Measurements from ENCODE around the gene MAPK12. TPM values are rescaled to one million over a fixed set of nuclear protein-coding genes. Genes with fewer than 3 reads are reported as not detected.
A peak's percentile ranks its signal among the peaks of the same experiment; 100 is the strongest.

MAPK12 gene
- total RNA-seq, 1 experiment from 2014 or later: 86.7 TPM

DNA sequence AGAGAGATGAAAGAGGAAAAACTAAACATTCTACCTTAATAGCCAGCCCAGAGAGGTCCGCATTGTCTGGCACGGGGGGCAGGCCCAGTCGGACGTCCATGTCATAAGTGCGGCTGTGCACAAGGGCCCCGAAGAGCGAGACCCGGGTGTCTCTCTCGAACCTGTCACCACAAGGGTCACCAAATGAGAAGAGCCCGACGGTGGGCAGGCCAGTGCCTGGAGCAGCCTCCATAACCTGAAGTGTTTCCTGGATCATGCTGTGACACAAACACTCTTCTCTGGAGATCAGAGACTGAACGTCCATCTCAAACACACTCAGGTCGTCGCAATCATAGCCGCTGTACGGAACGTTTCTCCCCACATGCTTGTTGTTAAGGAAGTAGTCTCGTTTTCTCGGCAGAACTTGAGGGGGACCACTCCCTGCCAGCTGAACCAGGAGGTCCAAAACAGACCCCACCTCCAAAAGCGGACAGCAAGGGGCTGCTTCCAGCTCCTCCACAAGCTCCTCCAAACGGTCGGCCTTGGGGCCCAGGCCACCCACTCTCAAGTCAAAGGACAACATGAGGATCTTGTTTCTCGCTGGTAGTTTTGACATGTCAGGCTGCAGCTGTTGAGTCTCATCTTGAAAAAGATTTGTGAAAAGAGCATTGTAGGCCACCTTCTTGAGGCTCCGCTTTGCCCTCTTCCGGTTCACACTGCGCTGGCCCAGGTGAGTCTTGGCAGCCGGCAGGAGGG, 17.6 kb downstream of the MAPK12 start:
- Histone ChIP-seq H3K4me1 (ENCODE audit: control insufficient read depth in 1 of 2, insufficient read depth in 2 of 2, low read length in 2 of 2) (peaks cover 23 to 55% of the 10 kb centered on the region in 2 experiments), H3K4me3 (replicated peaks in 1 of 2; ENCODE audit: low read depth in 1 of 2, low read length in 2 of 2) (peak overlapping the region; percentile 93 to 95), H3K36me3 (ENCODE audit: control insufficient read depth in 1 of 2, insufficient read depth in 2 of 2, low read length in 2 of 2) (peaks cover 7 to 29% of the 10 kb centered on the region in 2 experiments; a peak in 2 of 4 replicates), H3K27ac (ENCODE audit: low read depth, low read length) (peak overlapping the region; percentile 81), H3K79me2 (ENCODE audit: insufficient read depth, low read length) (peaks cover 86% of the 10 kb centered on the region), H3K27me3 (ENCODE audit: insufficient read depth, low read length) (no peaks in the 10 kb centered on the region), H3K9me2 (ENCODE audit: insufficient read depth) (no peaks in the 10 kb centered on the region), H4K20me1 (ENCODE audit: insufficient read depth) (no peaks in the 10 kb centered on the region), H3K9ac (ENCODE audit: low read length) (peak overlapping the region; percentile 92), H3K4me2 (ENCODE audit: low read length) (peak overlapping the region; percentile 92), H2AFZ (ENCODE audit: low read depth, low read length, poor library complexity, severe bottlenecking) (no peak overlapping the region), H3K9me3 (ENCODE audit: control insufficient read depth in 1 of 2, insufficient read depth in 1 of 2, low read depth in 1 of 2, low read length in 2 of 2) (no peaks in the 10 kb centered on the region)
- intact Hi-C loops (cut with micrococcal nuclease): no loop called here
- no TSS peak for BruUV-seq (replicated peaks)
- TF ChIP-seq, protein P1, sequence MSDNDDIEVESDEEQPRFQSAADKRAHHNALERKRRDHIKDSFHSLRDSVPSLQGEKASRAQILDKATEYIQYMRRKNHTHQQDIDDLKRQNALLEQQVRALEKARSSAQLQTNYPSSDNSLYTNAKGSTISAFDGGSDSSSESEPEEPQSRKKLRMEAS (IDR thresholded peaks at IDR 0.05): no peak
- ATAC-seq: no peak
- POLR2A ChIA-PET: interaction anchor here (0.7 kb wide), 1 partner anchor 89 kb away, joined by 3 read pairs; no protein-coding TSS in a partner anchor
- CTCF ChIA-PET: interaction anchor here (0.8 kb wide), 1 partner anchor 10 kb away, joined by 3 read pairs; no protein-coding TSS in a partner anchor
- DNase-seq (ENCODE audit: low read depth, low spot score): no peak
- RAD21 ChIA-PET (ENCODE audit: low non-redundant PET in 1 of 2, low total read pairs in 2 of 2, uncharacterized antibody in 2 of 2, unreplicated experiment in 2 of 2): no interaction called here

DNA sequence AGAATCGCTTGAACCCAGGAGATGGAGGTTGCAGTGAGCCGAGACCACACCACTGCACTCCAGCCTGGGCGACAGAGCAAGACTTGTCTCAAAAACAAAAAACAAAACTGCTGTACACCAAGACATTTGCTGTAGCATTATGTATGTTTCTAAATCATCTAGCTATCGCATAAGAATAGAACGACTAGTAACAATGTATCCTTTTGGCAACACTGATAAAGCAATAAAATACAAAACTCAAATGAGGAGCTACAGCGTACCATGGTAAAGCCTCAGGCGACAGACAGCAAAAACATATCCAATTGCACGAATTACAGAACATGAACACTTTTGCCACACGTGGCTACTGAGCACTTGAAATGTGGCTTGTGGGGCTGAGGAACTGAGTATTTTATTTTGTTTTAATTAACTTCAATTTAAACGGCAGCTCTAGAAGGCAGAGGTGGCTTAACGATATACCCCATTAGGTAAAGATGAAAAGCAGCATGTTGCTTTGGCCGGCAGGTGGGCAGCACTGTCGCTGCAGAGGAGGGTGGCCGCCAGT, 19.0 kb downstream of the MAPK12 start:
- intact Hi-C loops (cut with micrococcal nuclease): no loop called here
- Histone ChIP-seq H3K9me2 (ENCODE audit: insufficient read depth) (no peaks in the 10 kb centered on the region), H3K27me3 (ENCODE audit: insufficient read depth, low read length) (no peaks in the 10 kb centered on the region), H3K4me3 (replicated peaks in 1 of 2; ENCODE audit: low read depth in 1 of 2, low read length in 2 of 2) (no peak overlapping the region), H3K4me1 (ENCODE audit: control insufficient read depth in 1 of 2, insufficient read depth in 2 of 2, low read length in 2 of 2) (peaks cover 17 to 41% of the 10 kb centered on the region in 2 experiments), H3K36me3 (ENCODE audit: control insufficient read depth in 1 of 2, insufficient read depth in 2 of 2, low read length in 2 of 2) (peaks cover 7 to 27% of the 10 kb centered on the region in 2 experiments; a peak in 2 of 4 replicates), H3K9me3 (ENCODE audit: control insufficient read depth in 1 of 2, insufficient read depth in 1 of 2, low read depth in 1 of 2, low read length in 2 of 2) (no peaks in the 10 kb centered on the region), H4K20me1 (ENCODE audit: insufficient read depth) (no peaks in the 10 kb centered on the region), H3K27ac (ENCODE audit: low read depth, low read length) (no peak overlapping the region), H2AFZ (ENCODE audit: low read depth, low read length, poor library complexity, severe bottlenecking) (no peak overlapping the region), H3K4me2 (ENCODE audit: low read length) (peak overlapping the region; percentile 92; the same call in 1 of the 2 replicates), H3K79me2 (ENCODE audit: insufficient read depth, low read length) (peaks cover 90% of the 10 kb centered on the region), H3K9ac (ENCODE audit: low read length) (no peak overlapping the region)
- ChIA-PET RAD21 (ENCODE audit: low non-redundant PET in 1 of 2, low total read pairs in 2 of 2, uncharacterized antibody in 2 of 2, unreplicated experiment in 2 of 2) (no interaction called here), CTCF (interaction anchor here (0.7 kb wide), 1 partner anchor 310 kb away, joined by 5 read pairs; no protein-coding TSS in a partner anchor), POLR2A (no interaction called here)
- DNase-seq (ENCODE audit: low read depth, low spot score): no peak
- BruUV-seq (replicated peaks): no TSS peak
- no peak for ATAC-seq
- TF ChIP-seq, protein P1 (IDR thresholded peaks at IDR 0.05): no peak
- TF ChIP-seq, protein P2, sequence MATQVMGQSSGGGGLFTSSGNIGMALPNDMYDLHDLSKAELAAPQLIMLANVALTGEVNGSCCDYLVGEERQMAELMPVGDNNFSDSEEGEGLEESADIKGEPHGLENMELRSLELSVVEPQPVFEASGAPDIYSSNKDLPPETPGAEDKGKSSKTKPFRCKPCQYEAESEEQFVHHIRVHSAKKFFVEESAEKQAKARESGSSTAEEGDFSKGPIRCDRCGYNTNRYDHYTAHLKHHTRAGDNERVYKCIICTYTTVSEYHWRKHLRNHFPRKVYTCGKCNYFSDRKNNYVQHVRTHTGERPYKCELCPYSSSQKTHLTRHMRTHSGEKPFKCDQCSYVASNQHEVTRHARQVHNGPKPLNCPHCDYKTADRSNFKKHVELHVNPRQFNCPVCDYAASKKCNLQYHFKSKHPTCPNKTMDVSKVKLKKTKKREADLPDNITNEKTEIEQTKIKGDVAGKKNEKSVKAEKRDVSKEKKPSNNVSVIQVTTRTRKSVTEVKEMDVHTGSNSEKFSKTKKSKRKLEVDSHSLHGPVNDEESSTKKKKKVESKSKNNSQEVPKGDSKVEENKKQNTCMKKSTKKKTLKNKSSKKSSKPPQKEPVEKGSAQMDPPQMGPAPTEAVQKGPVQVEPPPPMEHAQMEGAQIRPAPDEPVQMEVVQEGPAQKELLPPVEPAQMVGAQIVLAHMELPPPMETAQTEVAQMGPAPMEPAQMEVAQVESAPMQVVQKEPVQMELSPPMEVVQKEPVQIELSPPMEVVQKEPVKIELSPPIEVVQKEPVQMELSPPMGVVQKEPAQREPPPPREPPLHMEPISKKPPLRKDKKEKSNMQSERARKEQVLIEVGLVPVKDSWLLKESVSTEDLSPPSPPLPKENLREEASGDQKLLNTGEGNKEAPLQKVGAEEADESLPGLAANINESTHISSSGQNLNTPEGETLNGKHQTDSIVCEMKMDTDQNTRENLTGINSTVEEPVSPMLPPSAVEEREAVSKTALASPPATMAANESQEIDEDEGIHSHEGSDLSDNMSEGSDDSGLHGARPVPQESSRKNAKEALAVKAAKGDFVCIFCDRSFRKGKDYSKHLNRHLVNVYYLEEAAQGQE (IDR thresholded peaks at IDR 0.05; ENCODE audit: low read depth): no peak
